Cardiac muscle cell (in vitro differentiated cells and primary cell): ENCODE results near the gene PRR16. TPM values are rescaled to one million over a fixed set of nuclear protein-coding genes. Genes with fewer than 3 reads are reported as not detected.

ENCODE experiments used
- DNase-seq, 2 donors: peaks; one replicate each; pipeline versions ENCODE4 v3.0.0 to v3.0.0-alpha.2; 2010 to 2017; ENCODE audit warnings: low read depth in 1 of 2, low spot score in 1 of 2
- H3K27ac ChIP-seq: fragments of 200-600 bp; sonication (generic); 2 replicates; pipeline ENCODE4 v1.5.1; 2016
- H3K27me3 ChIP-seq: fragments of 200-600 bp; sonication (generic); 2 replicates; pipeline ENCODE4 v1.6.0; 2016; ENCODE audit warnings: control low read depth
- H3K36me3 ChIP-seq: fragments of 200-600 bp; sonication (generic); 2 replicates; pipeline ENCODE4 v1.5.1; 2016; ENCODE audit warnings: control low read depth
- H3K4me1 ChIP-seq: fragments of 200-600 bp; sonication (generic); 2 replicates; pipeline ENCODE4 v1.8.1; 2017; ENCODE audit warnings: low read depth, mild to moderate bottlenecking, mixed run types
- H3K4me3 ChIP-seq: fragments of 200-600 bp; sonication (generic); 2 replicates; pipeline ENCODE4 v1.5.1; 2016; ENCODE audit warnings: mild to moderate bottlenecking
- H3K9me3 ChIP-seq: fragments of 200-600 bp; sonication (generic); 2 replicates; pipeline ENCODE4 v1.5.1; 2017; ENCODE audit warnings: low read depth, mild to moderate bottlenecking, control low read depth
- polyA plus RNA-seq: library from polyadenylated mRNA; unstranded; fragments of >200 nt; fragmentation: Nextera tagmentation; extraction: Ambion mirVana; gene quantifications from 2 replicates; pipeline ENCODE4 v1.2.1, GENCODE V29; 2016
- total RNA-seq: library from RNA; depleted of rRNA; stranded (reverse); fragments of >200 nt; gene quantifications from 2 replicates; pipeline ENCODE4 v1.2.3, GENCODE V29; 2016
- TF ChIP-seq, protein P1 (sequence below): IDR thresholded peaks from 2 replicates; pipeline ENCODE4 v1.5.1; 2012; ENCODE audit warnings: low read depth, mild to moderate bottlenecking, low read length

Gene PRR16
- total and polyA plus RNA-seq, 2 experiments from 2014 or later, result 2.3 to 5.4 TPM

- H3K27ac ChIP-seq, result no peak overlapping the region
- no peak overlapping the region for H3K4me3 ChIP-seq
- no peaks in the 10 kb centered on the region for H3K36me3 ChIP-seq
- peak in 1 of 2 donors; percentile 7 for DNase-seq
- H3K9me3 ChIP-seq, result no peaks in the 10 kb centered on the region
- TF ChIP-seq, protein P1, sequence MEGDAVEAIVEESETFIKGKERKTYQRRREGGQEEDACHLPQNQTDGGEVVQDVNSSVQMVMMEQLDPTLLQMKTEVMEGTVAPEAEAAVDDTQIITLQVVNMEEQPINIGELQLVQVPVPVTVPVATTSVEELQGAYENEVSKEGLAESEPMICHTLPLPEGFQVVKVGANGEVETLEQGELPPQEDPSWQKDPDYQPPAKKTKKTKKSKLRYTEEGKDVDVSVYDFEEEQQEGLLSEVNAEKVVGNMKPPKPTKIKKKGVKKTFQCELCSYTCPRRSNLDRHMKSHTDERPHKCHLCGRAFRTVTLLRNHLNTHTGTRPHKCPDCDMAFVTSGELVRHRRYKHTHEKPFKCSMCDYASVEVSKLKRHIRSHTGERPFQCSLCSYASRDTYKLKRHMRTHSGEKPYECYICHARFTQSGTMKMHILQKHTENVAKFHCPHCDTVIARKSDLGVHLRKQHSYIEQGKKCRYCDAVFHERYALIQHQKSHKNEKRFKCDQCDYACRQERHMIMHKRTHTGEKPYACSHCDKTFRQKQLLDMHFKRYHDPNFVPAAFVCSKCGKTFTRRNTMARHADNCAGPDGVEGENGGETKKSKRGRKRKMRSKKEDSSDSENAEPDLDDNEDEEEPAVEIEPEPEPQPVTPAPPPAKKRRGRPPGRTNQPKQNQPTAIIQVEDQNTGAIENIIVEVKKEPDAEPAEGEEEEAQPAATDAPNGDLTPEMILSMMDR, result no peak
- no peaks in the 10 kb centered on the region for H3K4me1 ChIP-seq
- no peaks in the 10 kb centered on the region for H3K27me3 ChIP-seq
Observed at GRCh38 chr5:120504057-120504456, 40.0 kb downstream of the PRR16 start.

DNA sequence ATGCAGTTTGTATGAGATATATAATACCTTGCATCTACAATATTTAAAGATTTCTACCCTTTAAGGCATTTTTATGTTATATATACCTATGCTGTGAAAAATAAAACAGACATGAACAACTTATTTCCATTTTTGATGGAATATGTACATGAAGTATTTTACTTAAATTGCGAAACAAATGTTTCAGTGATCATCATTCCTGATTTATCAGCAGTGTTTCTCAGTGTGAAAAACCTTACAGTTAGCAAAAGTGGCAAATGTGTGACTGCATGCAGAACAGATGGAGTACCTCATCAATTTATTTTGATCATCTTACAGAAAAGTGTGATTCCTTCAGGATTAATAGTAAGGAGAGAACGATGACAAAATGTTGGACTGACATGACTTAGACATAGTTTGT, 43.1 kb downstream of the PRR16 start:
- no peaks in the 10 kb centered on the region for H3K27me3 ChIP-seq
- H3K36me3 ChIP-seq, result no peaks in the 10 kb centered on the region
- no peak overlapping the region for H3K27ac ChIP-seq
- no peaks in the 10 kb centered on the region for H3K9me3 ChIP-seq
- no peaks in the 10 kb centered on the region for H3K4me1 ChIP-seq
- TF ChIP-seq, protein P1, result no peak
- H3K4me3 ChIP-seq, result no peak overlapping the region
- no peak for DNase-seq

DNA sequence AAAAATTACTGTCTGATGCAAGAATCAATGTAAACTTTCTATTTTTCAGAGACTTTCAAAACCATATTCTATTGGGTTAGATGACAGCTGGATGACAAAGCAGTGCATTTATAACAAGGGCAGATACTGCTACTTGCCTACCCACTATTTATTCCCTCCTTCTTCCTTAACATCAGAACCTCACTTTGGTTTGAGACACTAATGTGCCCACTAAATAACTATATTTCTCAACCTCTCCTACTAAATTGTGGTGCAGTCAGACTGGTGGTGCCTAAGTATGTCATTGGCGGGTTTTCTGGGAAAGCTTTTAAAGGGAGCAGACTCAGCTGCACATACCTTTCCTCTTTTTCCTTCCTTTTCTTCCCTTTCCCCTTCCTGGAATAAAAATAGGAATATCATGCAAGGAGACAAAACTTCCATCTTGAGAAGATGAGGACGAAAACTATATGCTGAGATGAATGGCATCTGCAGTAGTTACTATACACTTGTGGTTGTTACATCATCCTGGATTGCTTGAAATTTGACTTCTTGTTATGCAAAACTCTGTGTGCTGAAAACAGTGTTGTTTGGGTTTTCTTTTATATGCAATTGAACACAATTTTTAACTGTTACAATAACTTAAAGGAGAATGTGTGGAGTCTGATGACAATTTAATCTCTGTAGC, 43.8 kb downstream of the PRR16 start:
- Histone ChIP-seq H3K9me3 (no peaks in the 10 kb centered on the region), H3K36me3 (no peaks in the 10 kb centered on the region), H3K27me3 (no peaks in the 10 kb centered on the region), H3K4me3 (no peak overlapping the region), H3K4me1 (no peaks in the 10 kb centered on the region), H3K27ac (no peak overlapping the region)
- DNase-seq, result peak in 1 of 2 donors; percentile 9
- TF ChIP-seq, protein P1, result no peak

DNA sequence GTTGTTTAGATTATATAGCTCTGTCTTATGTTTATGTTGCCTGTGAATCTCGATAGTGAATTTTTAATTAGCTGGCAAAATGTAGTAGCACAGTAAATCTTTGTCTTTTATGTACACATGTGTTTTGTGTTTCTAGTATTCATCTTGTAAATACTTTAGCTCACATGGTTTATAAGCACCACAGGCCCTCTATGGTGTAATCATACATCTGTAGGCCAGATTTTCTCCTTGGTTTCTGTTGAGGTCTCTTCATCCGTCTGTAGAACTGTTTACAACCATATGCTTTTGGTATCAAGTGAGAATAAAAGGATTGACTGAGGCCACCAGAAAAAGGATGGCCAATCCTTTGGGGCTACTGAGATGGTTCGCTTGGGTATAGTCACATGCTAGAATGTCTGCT, 45.0 kb downstream of the PRR16 start:
- no peaks in the 10 kb centered on the region for H3K4me1 ChIP-seq
- no peaks in the 10 kb centered on the region for H3K36me3 ChIP-seq
- TF ChIP-seq, protein P1, result no peak
- H3K4me3 ChIP-seq, result no peak overlapping the region
- no peaks in the 10 kb centered on the region for H3K9me3 ChIP-seq
- no peak overlapping the region for H3K27ac ChIP-seq
- no peak for DNase-seq
- no peaks in the 10 kb centered on the region for H3K27me3 ChIP-seq

- H3K4me3 ChIP-seq, result no peak overlapping the region
- no peak for DNase-seq
- H3K4me1 ChIP-seq, result no peaks in the 10 kb centered on the region
- no peaks in the 10 kb centered on the region for H3K9me3 ChIP-seq
- no peaks in the 10 kb centered on the region for H3K27me3 ChIP-seq
- H3K27ac ChIP-seq, result no peak overlapping the region
- no peaks in the 10 kb centered on the region for H3K36me3 ChIP-seq
- TF ChIP-seq, protein P1, result no peak
Observed at GRCh38 chr5:120510098-120510637, 46.1 kb downstream of the PRR16 start.
